Common myeloid progenitor, CD34-positive (primary cell): ENCODE results near the gene RIMS1.

Source experiments
- CTCF ChIA-PET: fragments of 350-600 bp; sonication (Branson Sonifier 250); formaldehyde crosslinking; loops from one replicate; lab custom pipeline; 2021; ENCODE audit warnings: antibody characterized with exemption; lab: Charles Lee
- POLR2A ChIA-PET: fragments of 350-600 bp; sonication (Branson Sonifier 250); formaldehyde crosslinking; loops from one replicate; lab custom pipeline; 2021; ENCODE audit warnings: antibody characterized with exemption; lab: Charles Lee
- DNase-seq, 3 donors: peaks; one replicate each; pipeline versions ENCODE4 v3.0.0 to v3.0.0-alpha.2; 2013
- H3K27ac ChIP-seq, 2 experiments: 1 replicate in 1 of 2; 2 replicates in 1 of 2; pipeline ENCODE4 v1.7.0; 2013; ENCODE audit warnings: inconsistent platforms in 2 of 2, low read length in 2 of 2, mild to moderate bottlenecking in 2 of 2, low read depth in 1 of 2, moderate library complexity in 1 of 2; ENCODE audit not compliant: severe bottlenecking in 2 of 2, insufficient read depth in 1 of 2, poor library complexity in 1 of 2
- H3K27me3 ChIP-seq, 5 experiments: replicated peaks in 2 of 5; 1 replicate in 3 of 5; 2 replicates in 2 of 5; pipeline versions ENCODE4 v1.6.1 to v1.7.0; 2013; ENCODE audit warnings: low read length in 4 of 5, mild to moderate bottlenecking in 2 of 5, moderate library complexity in 2 of 5, inconsistent platforms in 1 of 5; ENCODE audit not compliant: insufficient read depth in 5 of 5, control insufficient read depth in 4 of 5
- H3K36me3 ChIP-seq, 4 experiments: 1 replicate in 2 of 4; 2 replicates in 2 of 4; pipeline versions ENCODE4 v1.6.1 to v1.7.0; 2013; ENCODE audit warnings: low read length in 3 of 4, control low read depth in 1 of 4, mild to moderate bottlenecking in 1 of 4; ENCODE audit not compliant: control insufficient read depth in 4 of 4, insufficient read depth in 4 of 4
- H3K4me1 ChIP-seq, 4 experiments: 1 replicate in 3 of 4; 2 replicates in 1 of 4; pipeline versions ENCODE4 v1.6.1 to v1.7.1; 2013; ENCODE audit warnings: low read length in 3 of 4, mild to moderate bottlenecking in 3 of 4, control low read depth in 1 of 4, inconsistent platforms in 1 of 4, moderate library complexity in 1 of 4; ENCODE audit not compliant: control insufficient read depth in 4 of 4, insufficient read depth in 4 of 4; ENCODE audit errors: control extremely low read depth in 1 of 4
- H3K4me3 ChIP-seq, 7 experiments: 1 replicate in 4 of 7; 2 replicates in 3 of 7; pipeline versions ENCODE4 v1.5.1 to v1.7.0; 2013; ENCODE audit warnings: mild to moderate bottlenecking in 7 of 7, low read length in 6 of 7, moderate library complexity in 6 of 7, inconsistent platforms in 2 of 7, low read depth in 2 of 7, control low read depth in 1 of 7; ENCODE audit not compliant: insufficient read depth in 4 of 7, control insufficient read depth in 1 of 7; ENCODE audit errors: extremely low read depth in 1 of 7
- H3K9me3 ChIP-seq, 5 experiments: 1 replicate in 4 of 5; 2 replicates in 1 of 5; pipeline versions ENCODE4 v1.6.1 to v1.7.1; 2013; ENCODE audit warnings: low read length in 4 of 5, mild to moderate bottlenecking in 2 of 5, inconsistent platforms in 1 of 5, low read depth in 1 of 5, moderate library complexity in 1 of 5; ENCODE audit not compliant: control insufficient read depth in 4 of 5, insufficient read depth in 2 of 5; ENCODE audit errors: control extremely low read depth in 1 of 5
- WGBS: methylation state at CpG from one replicate; pipeline ENCODE4 v1.1.5; 2013; ENCODE audit not compliant: insufficient coverage; 5-methylcytosine and 5-hydroxymethylcytosine counted together

RIMS1 gene

GRCh38 chr6:72182337-72183246 is 296.2 kb downstream of the RIMS1 start:
- CTCF ChIA-PET, result no interaction called here
- Histone ChIP-seq H3K27me3 (peaks cover 14 to 69% (median 24%) of the 10 kb centered on the region in 5 experiments), H3K9me3 (no peaks in the 10 kb centered on the region), H3K4me3 (peak overlapping the region in 6 of 7 experiments; percentile 51 to 70 (median 60)), H3K36me3 (no peaks in the 10 kb centered on the region), H3K4me1 (peaks cover 0 to 11% (median 9%) of the 10 kb centered on the region in 4 experiments), H3K27ac (no peak overlapping the region)
- peak; percentile 12 to 50 (median 37) for DNase-seq
- POLR2A ChIA-PET, result no interaction called here
- WGBS, result 8% methylated on average over 79 of the region's 100 CpGs

GRCh38 chr6:72203983-72204382 is 317.6 kb downstream of the RIMS1 start:
- no peaks in the 10 kb centered on the region for H3K36me3 ChIP-seq
- H3K27me3 ChIP-seq, result no peaks in the 10 kb centered on the region
- no peak overlapping the region for H3K4me3 ChIP-seq
- no peak overlapping the region for H3K27ac ChIP-seq
- no peaks in the 10 kb centered on the region for H3K9me3 ChIP-seq
- no peaks in the 10 kb centered on the region for H3K4me1 ChIP-seq
- ChIA-PET POLR2A (no interaction called here), CTCF (no interaction called here)
- WGBS, result no CpG with 5 or more reads among the region's 2 CpGs
- no peak for DNase-seq

GRCh38 chr6:72205500-72205899 is 319.1 kb downstream of the RIMS1 start:
- DNase-seq, result no peak
- no peaks in the 10 kb centered on the region for H3K27me3 ChIP-seq
- H3K36me3 ChIP-seq, result no peaks in the 10 kb centered on the region
- no peak overlapping the region for H3K27ac ChIP-seq
- H3K9me3 ChIP-seq, result no peaks in the 10 kb centered on the region
- H3K4me3 ChIP-seq, result no peak overlapping the region
- H3K4me1 ChIP-seq, result no peaks in the 10 kb centered on the region
- ChIA-PET POLR2A (no interaction called here), CTCF (no interaction called here)

DNA sequence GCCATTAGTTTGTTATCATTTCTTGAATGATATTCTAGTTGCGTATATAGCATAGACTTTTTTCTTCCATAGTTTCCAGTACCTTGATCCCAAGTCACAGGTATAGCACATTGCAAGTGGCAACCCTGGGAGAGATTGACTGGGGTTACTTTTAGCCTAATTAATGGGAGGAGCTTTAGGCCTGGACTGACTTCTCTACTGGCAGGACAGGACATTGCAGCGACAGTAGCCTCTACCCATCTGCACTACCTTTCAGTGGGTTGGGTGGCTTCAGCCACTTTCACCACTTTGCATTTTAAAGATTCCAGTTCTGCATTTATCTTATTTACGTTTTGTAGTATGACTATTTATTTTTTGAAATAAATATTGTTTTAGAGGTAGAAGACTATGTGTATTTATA is 320.3 kb downstream of the RIMS1 start:
- WGBS, result 100% methylated on average over 1 of the region's 3 CpGs
- CTCF ChIA-PET, result no interaction called here

DNA sequence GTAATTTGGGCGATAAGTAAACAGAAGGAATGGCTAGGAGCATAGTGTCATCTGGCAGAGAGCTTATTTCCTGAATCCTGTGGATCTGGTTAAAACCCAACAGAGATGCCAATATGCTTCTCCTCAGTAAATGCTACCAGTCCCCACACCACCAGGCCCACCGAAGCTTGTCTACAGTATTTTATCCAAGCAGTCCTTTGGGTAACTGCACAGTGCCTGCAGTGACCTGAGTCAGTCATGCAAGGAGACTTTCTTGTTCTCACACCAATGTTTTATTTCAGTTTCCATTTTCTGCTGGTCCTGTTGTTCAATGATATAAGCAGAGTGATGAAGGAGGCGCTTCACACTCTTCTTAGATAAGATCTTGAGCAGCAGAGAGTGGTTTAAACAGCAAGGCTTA is 326.3 kb downstream of the RIMS1 start:
- CTCF ChIA-PET, result no interaction called here
- WGBS, result 0% methylated on average over 1 of the region's 3 CpGs

More for the DNA sequence above, 320.3 kb downstream of the RIMS1 start:
- POLR2A ChIA-PET, result no interaction called here
- H3K9me3 ChIP-seq, result no peaks in the 10 kb centered on the region
- DNase-seq, result no peak
- no peaks in the 10 kb centered on the region for H3K36me3 ChIP-seq
- H3K4me3 ChIP-seq, result no peak overlapping the region
- H3K27ac ChIP-seq, result no peak overlapping the region
- H3K4me1 ChIP-seq, result no peaks in the 10 kb centered on the region
- H3K27me3 ChIP-seq, result no peaks in the 10 kb centered on the region

GRCh38 chr6:72213654-72214053 is 327.3 kb downstream of the RIMS1 start:
- H3K4me1 ChIP-seq, result no peaks in the 10 kb centered on the region
- CTCF ChIA-PET, result no interaction called here
- no peak for DNase-seq
- no peaks in the 10 kb centered on the region for H3K27me3 ChIP-seq
- no peak overlapping the region for H3K27ac ChIP-seq
- WGBS, result no CpG with 5 or more reads among the region's 1 CpG
- POLR2A ChIA-PET, result no interaction called here
- H3K9me3 ChIP-seq, result no peaks in the 10 kb centered on the region
- no peak overlapping the region for H3K4me3 ChIP-seq
- H3K36me3 ChIP-seq, result no peaks in the 10 kb centered on the region

More for the DNA sequence above, 326.3 kb downstream of the RIMS1 start:
- no peak overlapping the region for H3K4me3 ChIP-seq
- no peak overlapping the region for H3K27ac ChIP-seq
- no peak for DNase-seq
- H3K4me1 ChIP-seq, result no peaks in the 10 kb centered on the region
- H3K36me3 ChIP-seq, result no peaks in the 10 kb centered on the region
- no peaks in the 10 kb centered on the region for H3K27me3 ChIP-seq
- POLR2A ChIA-PET, result no interaction called here
- no peaks in the 10 kb centered on the region for H3K9me3 ChIP-seq

DNA sequence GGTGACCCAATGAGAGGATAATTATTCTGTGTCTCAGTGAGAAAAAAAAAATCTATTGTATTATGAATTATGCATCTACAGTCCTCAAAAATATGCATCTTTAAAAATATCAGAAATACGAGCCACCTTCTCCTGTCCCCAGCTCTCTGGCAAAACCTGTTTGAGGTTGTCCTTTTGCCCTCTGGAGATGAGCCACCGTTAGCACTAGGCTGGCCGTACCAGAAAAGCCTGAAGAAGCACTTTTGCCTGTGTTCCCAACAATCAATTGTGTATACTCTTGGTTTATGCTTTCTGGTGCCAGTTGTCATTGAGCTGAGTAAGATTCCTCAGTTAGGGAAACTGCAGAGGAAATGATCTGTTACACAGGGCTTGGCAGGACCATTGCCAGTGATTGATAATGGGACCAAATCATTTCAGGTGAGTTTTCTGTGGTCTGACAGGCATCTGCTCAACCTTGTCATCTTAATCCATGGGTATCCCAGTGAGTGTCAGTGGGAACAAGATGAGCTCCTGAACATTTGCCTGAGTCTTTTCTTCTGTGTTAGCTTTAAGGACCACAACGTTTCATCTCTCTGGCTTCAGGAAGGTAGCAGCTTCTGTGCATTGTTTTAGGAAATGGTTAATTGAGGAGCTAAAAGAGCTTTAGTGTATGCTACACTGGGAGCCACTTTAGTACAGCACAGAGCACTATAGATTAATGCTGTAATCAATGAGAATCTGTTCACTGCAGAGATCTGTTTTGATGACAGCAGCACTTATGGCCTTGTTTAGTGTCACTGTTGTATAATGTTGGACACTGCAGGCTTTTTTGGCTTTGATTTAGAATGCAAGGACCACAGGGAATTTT is 330.1 kb downstream of the RIMS1 start:
- CTCF ChIA-PET, result no interaction called here
- Histone ChIP-seq H3K4me3 (no peak overlapping the region), H3K27ac (no peak overlapping the region), H3K36me3 (no peaks in the 10 kb centered on the region), H3K9me3 (no peaks in the 10 kb centered on the region), H3K27me3 (no peaks in the 10 kb centered on the region), H3K4me1 (no peaks in the 10 kb centered on the region)
- WGBS, result 93% methylated on average over 4 of the region's 4 CpGs
- POLR2A ChIA-PET, result no interaction called here
- DNase-seq, result no peak
